Osteoblast (primary cell): Measurements from ENCODE around the gene RAPGEF3. TPM values are rescaled to one million over a fixed set of nuclear protein-coding genes. Genes with fewer than 3 reads are reported as not detected.

Source experiments
- DNase-seq: peaks from one replicate; pipeline ENCODE4 v3.0.0; 2011; ENCODE audit warnings: low spot score, mixed read lengths; ENCODE audit not compliant: insufficient read length; ENCODE audit errors: missing footprints
- H2AFZ ChIP-seq: 2 replicates; pipeline ENCODE4 v1.6.0; 2011; ENCODE audit warnings: mild to moderate bottlenecking, low read length
- H3K27ac ChIP-seq: 2 replicates; pipeline ENCODE4 v1.5.1; 2011; ENCODE audit warnings: mild to moderate bottlenecking, low read depth, low read length, moderate library complexity
- H3K27me3 ChIP-seq: 2 replicates; pipeline ENCODE4 v1.6.0; 2012; ENCODE audit warnings: mild to moderate bottlenecking, control low read depth, inconsistent platforms, low read length, moderate library complexity; ENCODE audit not compliant: insufficient read depth
- H3K36me3 ChIP-seq: 2 replicates; pipeline ENCODE4 v1.5.1; 2011; ENCODE audit warnings: mild to moderate bottlenecking, low read length, control low read depth, moderate library complexity; ENCODE audit not compliant: insufficient read depth
- H3K4me1 ChIP-seq: 2 replicates; pipeline ENCODE4 v1.5.1; 2011; ENCODE audit warnings: mild to moderate bottlenecking, low read length, control low read depth, moderate library complexity; ENCODE audit not compliant: insufficient read depth
- H3K4me2 ChIP-seq: 2 replicates; pipeline ENCODE4 v1.6.0; 2011; ENCODE audit warnings: mild to moderate bottlenecking, low read length; ENCODE audit not compliant: insufficient read depth
- H3K4me3 ChIP-seq: fragments of 200-600 bp; sonication (generic); 3 replicates; pipeline ENCODE4 v1.5.1; 2012; ENCODE audit warnings: mild to moderate bottlenecking, low read length, inconsistent platforms; ENCODE audit not compliant: insufficient read depth
- H3K79me2 ChIP-seq: 2 replicates; pipeline ENCODE4 v1.6.0; 2012; ENCODE audit warnings: mild to moderate bottlenecking, low read length, control low read depth, inconsistent platforms; ENCODE audit not compliant: insufficient read depth
- H3K9me3 ChIP-seq: 2 replicates; pipeline ENCODE4 v1.5.1; 2011; ENCODE audit warnings: low read depth, low read length, control low read depth
- H4K20me1 ChIP-seq: 2 replicates; pipeline ENCODE4 v1.6.0; 2012; ENCODE audit warnings: mild to moderate bottlenecking, low read length, control low read depth; ENCODE audit not compliant: insufficient read depth
- total RNA-seq: library from RNA; depleted of rRNA; stranded (reverse); fragments of >200 nt; gene quantifications from 2 replicates; pipeline ENCODE4 v1.2.3, GENCODE V29; 2012
- TF ChIP-seq, protein P1 (sequence below): IDR thresholded peaks from 2 replicates; pipeline ENCODE4 v1.5.1; 2011; ENCODE audit warnings: mild to moderate bottlenecking, low read depth, low read length, moderate library complexity; ENCODE audit errors: extremely low read depth

The RAPGEF3 gene, protein sequence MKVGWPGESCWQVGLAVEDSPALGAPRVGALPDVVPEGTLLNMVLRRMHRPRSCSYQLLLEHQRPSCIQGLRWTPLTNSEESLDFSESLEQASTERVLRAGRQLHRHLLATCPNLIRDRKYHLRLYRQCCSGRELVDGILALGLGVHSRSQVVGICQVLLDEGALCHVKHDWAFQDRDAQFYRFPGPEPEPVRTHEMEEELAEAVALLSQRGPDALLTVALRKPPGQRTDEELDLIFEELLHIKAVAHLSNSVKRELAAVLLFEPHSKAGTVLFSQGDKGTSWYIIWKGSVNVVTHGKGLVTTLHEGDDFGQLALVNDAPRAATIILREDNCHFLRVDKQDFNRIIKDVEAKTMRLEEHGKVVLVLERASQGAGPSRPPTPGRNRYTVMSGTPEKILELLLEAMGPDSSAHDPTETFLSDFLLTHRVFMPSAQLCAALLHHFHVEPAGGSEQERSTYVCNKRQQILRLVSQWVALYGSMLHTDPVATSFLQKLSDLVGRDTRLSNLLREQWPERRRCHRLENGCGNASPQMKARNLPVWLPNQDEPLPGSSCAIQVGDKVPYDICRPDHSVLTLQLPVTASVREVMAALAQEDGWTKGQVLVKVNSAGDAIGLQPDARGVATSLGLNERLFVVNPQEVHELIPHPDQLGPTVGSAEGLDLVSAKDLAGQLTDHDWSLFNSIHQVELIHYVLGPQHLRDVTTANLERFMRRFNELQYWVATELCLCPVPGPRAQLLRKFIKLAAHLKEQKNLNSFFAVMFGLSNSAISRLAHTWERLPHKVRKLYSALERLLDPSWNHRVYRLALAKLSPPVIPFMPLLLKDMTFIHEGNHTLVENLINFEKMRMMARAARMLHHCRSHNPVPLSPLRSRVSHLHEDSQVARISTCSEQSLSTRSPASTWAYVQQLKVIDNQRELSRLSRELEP
- 3.5 and 4.3 TPM in 2 replicates for total RNA-seq

DNA sequence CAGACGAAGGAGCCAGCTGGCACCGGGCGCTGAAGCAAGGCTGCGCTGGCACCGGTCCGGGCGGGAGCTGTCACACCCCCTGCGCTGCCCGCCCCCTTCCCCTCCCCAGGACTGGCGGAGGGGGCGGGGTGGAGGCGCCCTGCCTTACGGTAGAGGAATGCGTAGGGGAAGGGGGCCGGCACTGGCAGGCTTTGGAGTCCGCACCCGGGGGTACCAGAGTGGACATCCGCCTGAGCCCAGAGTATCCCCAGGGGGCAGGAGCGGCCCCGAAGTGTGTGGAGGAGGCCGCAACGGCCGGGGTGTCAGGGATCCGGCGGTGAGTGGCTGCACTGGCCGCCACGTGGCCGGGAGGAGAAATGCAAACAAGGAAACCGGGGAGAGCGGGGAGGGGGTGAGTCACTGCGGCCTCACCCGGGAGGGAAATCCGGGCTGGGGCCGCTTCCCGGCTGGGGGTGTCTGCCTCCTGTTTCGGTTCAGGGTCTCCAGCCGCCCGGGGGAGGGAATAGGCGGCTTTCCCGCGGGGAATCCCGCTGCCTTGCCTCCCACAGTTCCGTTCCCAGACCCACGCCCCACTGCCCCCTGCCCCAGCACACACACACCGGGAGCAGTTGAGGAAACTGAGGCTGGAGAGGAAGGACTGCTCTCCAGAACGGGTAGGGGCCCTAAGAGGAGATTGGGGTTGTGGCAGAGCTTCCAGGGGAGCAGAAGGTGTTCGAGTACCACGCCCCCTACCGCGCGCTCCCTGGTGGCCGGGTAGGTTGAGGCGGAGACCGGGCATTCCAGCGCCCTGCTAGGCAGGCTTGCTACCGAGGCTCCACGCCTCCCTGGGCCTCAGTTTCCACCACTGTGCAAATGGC, at the start of gene RAPGEF3:
Gene RAPGEF3 (minus strand): TSS at position 47 of the 857 bp plus-strand sequence. CDS start 324 bp downstream, outside the sequence.
- H3K4me1 ChIP-seq, result peaks cover 29% of the 10 kb centered on the region
- no peaks in the 10 kb centered on the region for H3K9me3 ChIP-seq
- H3K27ac ChIP-seq, result peak within 1 kb of the TSS; percentile 65
- peak within 1 kb of the TSS; percentile 96 for H2AFZ ChIP-seq
- peak; percentile 100 for DNase-seq
- H3K4me3 ChIP-seq, result peak within 1 kb of the TSS; percentile 84
- peak within 1 kb of the TSS; percentile 92 for H3K4me2 ChIP-seq
- H3K27me3 ChIP-seq, result no peaks in the 10 kb centered on the region
- no peaks in the 10 kb centered on the region for H3K36me3 ChIP-seq
- no peaks in the 10 kb centered on the region for H3K79me2 ChIP-seq
- no peaks in the 10 kb centered on the region for H4K20me1 ChIP-seq
- TF ChIP-seq, protein P1, sequence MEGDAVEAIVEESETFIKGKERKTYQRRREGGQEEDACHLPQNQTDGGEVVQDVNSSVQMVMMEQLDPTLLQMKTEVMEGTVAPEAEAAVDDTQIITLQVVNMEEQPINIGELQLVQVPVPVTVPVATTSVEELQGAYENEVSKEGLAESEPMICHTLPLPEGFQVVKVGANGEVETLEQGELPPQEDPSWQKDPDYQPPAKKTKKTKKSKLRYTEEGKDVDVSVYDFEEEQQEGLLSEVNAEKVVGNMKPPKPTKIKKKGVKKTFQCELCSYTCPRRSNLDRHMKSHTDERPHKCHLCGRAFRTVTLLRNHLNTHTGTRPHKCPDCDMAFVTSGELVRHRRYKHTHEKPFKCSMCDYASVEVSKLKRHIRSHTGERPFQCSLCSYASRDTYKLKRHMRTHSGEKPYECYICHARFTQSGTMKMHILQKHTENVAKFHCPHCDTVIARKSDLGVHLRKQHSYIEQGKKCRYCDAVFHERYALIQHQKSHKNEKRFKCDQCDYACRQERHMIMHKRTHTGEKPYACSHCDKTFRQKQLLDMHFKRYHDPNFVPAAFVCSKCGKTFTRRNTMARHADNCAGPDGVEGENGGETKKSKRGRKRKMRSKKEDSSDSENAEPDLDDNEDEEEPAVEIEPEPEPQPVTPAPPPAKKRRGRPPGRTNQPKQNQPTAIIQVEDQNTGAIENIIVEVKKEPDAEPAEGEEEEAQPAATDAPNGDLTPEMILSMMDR, result no peak

DNA sequence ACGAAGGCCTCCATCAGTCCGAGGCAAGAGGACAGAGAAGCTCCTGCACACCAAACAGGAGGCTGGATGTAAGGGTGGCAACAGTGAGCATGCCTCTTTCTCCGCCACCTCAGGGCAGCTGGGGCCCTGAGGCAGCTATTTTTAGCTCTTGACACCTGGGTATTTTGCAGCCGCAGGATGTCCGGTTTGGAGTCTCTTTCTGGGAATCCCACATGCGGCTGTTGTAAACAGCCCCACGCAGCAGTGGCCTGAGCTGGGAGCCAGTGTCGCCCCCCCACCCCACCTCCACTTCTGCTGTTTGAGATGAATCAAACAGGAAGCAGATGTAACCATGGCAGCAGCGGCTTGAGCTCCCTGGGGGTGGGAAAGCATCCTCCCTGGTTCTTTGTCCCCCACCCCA, 49.4 kb upstream of the RAPGEF3 start:
- peaks cover 28% of the 10 kb centered on the region for H3K36me3 ChIP-seq
- no peak overlapping the region for H3K4me2 ChIP-seq
- H3K4me3 ChIP-seq, result no peak overlapping the region
- peaks cover 62% of the 10 kb centered on the region for H4K20me1 ChIP-seq
- H3K27ac ChIP-seq, result peak overlapping the region; percentile 72
- H3K9me3 ChIP-seq, result no peaks in the 10 kb centered on the region
- TF ChIP-seq, protein P1, result no peak
- no peak overlapping the region for H2AFZ ChIP-seq
- DNase-seq, result no peak
- H3K4me1 ChIP-seq, result peaks cover 58% of the 10 kb centered on the region
- no peaks in the 10 kb centered on the region for H3K27me3 ChIP-seq
- H3K79me2 ChIP-seq, result peaks cover 89% of the 10 kb centered on the region

DNA sequence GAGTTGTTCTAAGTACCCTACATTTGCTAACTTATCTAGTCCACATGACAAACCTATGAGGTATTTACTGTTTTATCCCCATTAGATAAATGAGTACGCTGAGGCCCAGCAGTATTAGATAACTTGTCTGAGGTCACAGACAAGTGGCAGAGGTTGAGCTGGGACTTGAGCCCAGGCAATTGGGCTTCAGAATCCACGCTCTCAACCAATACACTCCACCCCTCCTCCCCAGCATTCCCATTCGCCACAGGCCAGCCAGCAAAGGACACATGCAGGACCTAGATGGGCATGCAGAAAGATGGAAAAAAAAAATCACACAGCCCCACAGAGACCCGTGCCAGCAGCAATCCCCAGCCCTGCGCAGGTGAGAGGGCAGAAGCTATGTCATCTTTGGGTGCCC, 48.7 kb upstream of the RAPGEF3 start:
- no peak overlapping the region for H3K4me3 ChIP-seq
- H4K20me1 ChIP-seq, result peaks cover 69% of the 10 kb centered on the region
- H3K27ac ChIP-seq, result no peak overlapping the region
- H3K79me2 ChIP-seq, result peaks cover 96% of the 10 kb centered on the region
- H3K36me3 ChIP-seq, result peaks cover 31% of the 10 kb centered on the region
- H3K4me1 ChIP-seq, result peaks cover 55% of the 10 kb centered on the region
- no peaks in the 10 kb centered on the region for H3K27me3 ChIP-seq
- no peak overlapping the region for H3K4me2 ChIP-seq
- no peaks in the 10 kb centered on the region for H3K9me3 ChIP-seq
- DNase-seq, result no peak
- TF ChIP-seq, protein P1, result no peak
- no peak overlapping the region for H2AFZ ChIP-seq
